Esophagus muscularis mucosa (tissue), 4 donors: ENCODE data around the gene SLC7A4. TPM values are rescaled to one million over a fixed set of nuclear protein-coding genes. Genes with fewer than 3 reads are reported as not detected.
A peak's percentile ranks its signal among the peaks of the same experiment; 100 is the strongest.

Experiments used
- DNase-seq: peaks from one replicate; pipeline ENCODE4 v3.0.0-alpha.2; 2017; ENCODE audit errors: extremely low spot score
- H3K27ac ChIP-seq, 4 donors: fragments of 200-600 bp; sonication (generic); replicated peaks in 1 of 4; 1 replicate in 3 of 4; 2 replicates in 1 of 4; pipeline ENCODE4 v1.5.1; 2016 to 2019; ENCODE audit warnings: mild to moderate bottlenecking in 1 of 4
- H3K27me3 ChIP-seq, 4 donors: fragments of 200-600 bp; sonication (generic); one replicate each; pipeline versions ENCODE4 v1.5.1 to v1.6.0; 2016 to 2019
- H3K36me3 ChIP-seq, 4 donors: fragments of 200-600 bp; sonication (generic); one replicate each; pipeline ENCODE4 v1.5.1; 2016 to 2019
- H3K4me1 ChIP-seq, 4 donors: fragments of 200-600 bp; sonication (generic); one replicate each; pipeline ENCODE4 v1.5.1; 2016 to 2019
- H3K4me3 ChIP-seq, 4 donors: fragments of 200-600 bp; sonication (generic); 1 replicate in 2 of 4; 2 replicates in 2 of 4; pipeline ENCODE4 v1.5.1; 2016 to 2019; ENCODE audit warnings: mild to moderate bottlenecking in 4 of 4, moderate library complexity in 1 of 4
- H3K9me3 ChIP-seq, 4 donors: fragments of 200-600 bp; sonication (generic); 1 replicate in 3 of 4; 2 replicates in 1 of 4; pipeline ENCODE4 v1.5.1; 2016 to 2019
- CTCF ChIP-seq, 3 experiments: fragments of 200-600 bp in 2 of 3; fragments of 450-650 bp in 1 of 3; sonication (generic) in 2 of 3; IDR thresholded peaks; one replicate each; pipeline ENCODE4 v1.5.1; 2017 to 2019; ENCODE audit warnings: antibody characterized with exemption in 3 of 3, mild to moderate bottlenecking in 2 of 3, moderate library complexity in 1 of 3
- EP300 ChIP-seq: sonication (generic); formaldehyde crosslinking; IDR thresholded peaks from one replicate; pipeline ENCODE4 v1.6.1; 2017; ENCODE audit warnings: antibody characterized with exemption
- POLR2A ChIP-seq: fragments of 450-650 bp; IDR thresholded peaks from one replicate; pipeline ENCODE4 v1.6.1; 2017; ENCODE audit warnings: antibody characterized with exemption, moderate library complexity, mild to moderate bottlenecking, low read depth
- POLR2AphosphoS5 ChIP-seq, 2 donors: sonication (generic); formaldehyde crosslinking; IDR thresholded peaks; one replicate each; pipeline ENCODE4 v1.6.1; 2017; ENCODE audit warnings: antibody characterized with exemption in 2 of 2
- WGBS: methylation state at CpG from one replicate; pipeline ENCODE4 v1.1.5; 2018; 5-methylcytosine and 5-hydroxymethylcytosine counted together
- intact Hi-C: fragments of 100-400 bp; cut with DNase I; formaldehyde crosslinking; loops from one replicate; pipeline ENCODE4 v1.15.1; 2023
- total RNA-seq, 4 donors: library from RNA; depleted of rRNA; stranded (reverse); fragments of >200 nt; gene quantifications; one replicate each; pipeline versions ENCODE4 v1.1.0 to v1.2.1, GENCODE V29; 2016

Gene SLC7A4
- total RNA-seq, 4 donors from 2014 or later, result 0.23 to 0.42 (median 0.36) TPM

GRCh38 chr22:20983081-20983771 lies 49.1 kb downstream of the SLC7A4 start:
- peaks cover 0 to 6% (median 3%) of the 10 kb centered on the region in 4 donors for H3K9me3 ChIP-seq
- no peaks in the 10 kb centered on the region for H3K27me3 ChIP-seq
- peaks cover 34 to 45% (median 43%) of the 10 kb centered on the region in 4 donors for H3K4me1 ChIP-seq
- intact Hi-C loops, result loop anchor here (2.0 kb wide), 1 partner anchor 16 kb away; no protein-coding TSS in a partner anchor
- 72% methylated on average over 5 of the region's 5 CpGs for WGBS
- DNase-seq, result no peak
- peak overlapping the region; percentile 91 to 95 (median 94) for H3K27ac ChIP-seq
- TF ChIP-seq CTCF (IDR thresholded peaks at IDR 0.05), result no peak
- peak overlapping the region; percentile 75 to 97 (median 82) for H3K4me3 ChIP-seq
- peaks cover 17 to 41% (median 31%) of the 10 kb centered on the region in 4 donors for H3K36me3 ChIP-seq

- no peaks in the 10 kb centered on the region for H3K27me3 ChIP-seq
- peak overlapping the region; percentile 75 to 97 (median 82) for H3K4me3 ChIP-seq
- no peak for DNase-seq
- peaks cover 34 to 45% (median 43%) of the 10 kb centered on the region in 4 donors for H3K4me1 ChIP-seq
- H3K9me3 ChIP-seq, result peaks cover 0 to 8% (median 4%) of the 10 kb centered on the region in 4 donors
- intact Hi-C loops, result loop anchor here (2.0 kb wide), 1 partner anchor 16 kb away; no protein-coding TSS in a partner anchor
- H3K27ac ChIP-seq, result peak overlapping the region; percentile 91 to 95 (median 94)
- no peak for TF ChIP-seq CTCF (IDR thresholded peaks at IDR 0.05)
- no peak for TF ChIP-seq POLR2AphosphoS5 (IDR thresholded peaks at IDR 0.05)
- TF ChIP-seq POLR2A, result no peak
- TF ChIP-seq EP300, result no peak
- WGBS, result 0% methylated on average over 9 of the region's 12 CpGs
- H3K36me3 ChIP-seq, result peaks cover 10 to 34% (median 24%) of the 10 kb centered on the region in 4 donors
These were observed 49.8 kb downstream of the SLC7A4 start for GRCh38 chr22:20982563-20982882.

GRCh38 chr22:20981787-20982562 lies 50.4 kb downstream of the SLC7A4 start, which contains the start of gene LZTR1:
Gene LZTR1 (plus strand): TSS chr22:20982297. CDS start chr22:20982372, 75 bp downstream.
- H3K36me3 ChIP-seq, result peaks cover 6 to 28% (median 19%) of the 10 kb centered on the region in 4 donors
- peak; percentile 89 for TF ChIP-seq POLR2A
- TF ChIP-seq POLR2AphosphoS5 (IDR thresholded peaks at IDR 0.05), result peak; percentile 98 to 99
- peak; percentile 60 to 70 (median 67) for TF ChIP-seq CTCF (IDR thresholded peaks at IDR 0.05)
- TF ChIP-seq EP300, result no peak
- WGBS, result 0% methylated on average over 17 of the region's 87 CpGs
- H3K4me3 ChIP-seq, result peak within 1 kb of the TSS; percentile 75 to 97 (median 82)
- H3K9me3 ChIP-seq, result peaks cover 0 to 8% (median 4%) of the 10 kb centered on the region in 4 donors
- intact Hi-C loops, result loop anchor here (2.0 kb wide), 1 partner anchor 17 kb away; no protein-coding TSS in a partner anchor
- no peaks in the 10 kb centered on the region for H3K27me3 ChIP-seq
- peaks cover 34 to 45% (median 43%) of the 10 kb centered on the region in 4 donors for H3K4me1 ChIP-seq
- peak within 1 kb of the TSS; percentile 91 to 95 (median 94) for H3K27ac ChIP-seq
- DNase-seq, result peak; percentile 93

GRCh38 chr22:20980938-20981722 lies 51.2 kb downstream of the SLC7A4 start:
- H3K36me3 ChIP-seq, result peaks cover 0 to 22% (median 15%) of the 10 kb centered on the region in 4 donors
- peak overlapping the region; percentile 91 to 95 (median 94) for H3K27ac ChIP-seq
- 68% methylated on average over 10 of the region's 10 CpGs for WGBS
- TF ChIP-seq CTCF (IDR thresholded peaks at IDR 0.05), result no peak
- no peak for TF ChIP-seq POLR2AphosphoS5 (IDR thresholded peaks at IDR 0.05)
- TF ChIP-seq POLR2A, result no peak
- TF ChIP-seq EP300, result no peak
- peaks cover 34 to 45% (median 43%) of the 10 kb centered on the region in 4 donors for H3K4me1 ChIP-seq
- no peaks in the 10 kb centered on the region for H3K27me3 ChIP-seq
- intact Hi-C loops, result no loop called here
- peak overlapping the region; percentile 75 to 97 (median 82) for H3K4me3 ChIP-seq
- DNase-seq, result no peak
- H3K9me3 ChIP-seq, result peaks cover 0 to 8% (median 4%) of the 10 kb centered on the region in 4 donors
